NCI-H146 (cell line): Measurements from ENCODE around the gene CDH4.

ENCODE experiments used
- DNase-seq: peaks from one replicate; lab custom pipeline; 2025; lab: John Stamatoyannopoulos, UW

Gene CDH4

GRCh38 chr20:61883857-61884393 is 631.9 kb downstream of the CDH4 start:
- no peak for DNase-seq

- no peak for DNase-seq
Observed at GRCh38 chr20:61884571-61885389, 632.7 kb downstream of the CDH4 start.

GRCh38 chr20:61885759-61886715 is 634.0 kb downstream of the CDH4 start:
- no peak for DNase-seq

GRCh38 chr20:61886721-61887595 is 634.9 kb downstream of the CDH4 start:
- peak; percentile 64 for DNase-seq

- no peak for DNase-seq
Observed at GRCh38 chr20:61887596-61888093, 635.6 kb downstream of the CDH4 start.

GRCh38 chr20:61888101-61888865 is 636.2 kb downstream of the CDH4 start:
- no peak for DNase-seq

GRCh38 chr20:61889659-61890058 is 637.6 kb downstream of the CDH4 start:
- no peak for DNase-seq

- DNase-seq: no peak
Observed at GRCh38 chr20:61890210-61890609, 638.1 kb downstream of the CDH4 start.

GRCh38 chr20:61891476-61891875 is 639.4 kb downstream of the CDH4 start:
- no peak for DNase-seq

- DNase-seq: no peak
Observed at GRCh38 chr20:61891916-61892649, 640.0 kb downstream of the CDH4 start.

- DNase-seq: no peak
Observed at GRCh38 chr20:61895016-61895415, 643.0 kb downstream of the CDH4 start.

GRCh38 chr20:61895686-61896057 is 643.6 kb downstream of the CDH4 start:
- no peak for DNase-seq

- DNase-seq: peak; percentile 90
Observed at GRCh38 chr20:61896058-61896961, 644.2 kb downstream of the CDH4 start.

- no peak for DNase-seq
Observed at GRCh38 chr20:61897401-61898295, 645.6 kb downstream of the CDH4 start.

GRCh38 chr20:61898405-61898804 is 646.3 kb downstream of the CDH4 start:
- DNase-seq: no peak

GRCh38 chr20:61900011-61900944 is 648.2 kb downstream of the CDH4 start:
- no peak for DNase-seq

GRCh38 chr20:61900945-61901293 is 648.9 kb downstream of the CDH4 start:
- no peak for DNase-seq
